GM10266 (cell line): ENCODE data around the gene SYS1.

Source experiments
- DNase-seq: peaks from one replicate; pipeline ENCODE4 v3.0.0; 2012; ENCODE audit errors: extremely low spot score
- CTCF ChIP-seq: IDR thresholded peaks from 2 replicates; pipeline ENCODE4 v1.5.1; 2012; ENCODE audit warnings: mild to moderate bottlenecking, low read depth; ENCODE audit not compliant: control insufficient read depth, insufficient read depth; ENCODE audit errors: missing control alignments

SYS1 gene

GRCh38 chr20:45392733-45393132, 29.8 kb downstream of the SYS1 start:
- DNase-seq: no peak
- no peak for TF ChIP-seq CTCF

GRCh38 chr20:45394221-45395113, 31.5 kb downstream of the SYS1 start:
- TF ChIP-seq CTCF: no peak
- DNase-seq: no peak

- no peak for TF ChIP-seq CTCF
- no peak for DNase-seq
Measured at GRCh38 chr20:45395114-45395415, 32.1 kb downstream of the SYS1 start.

- no peak for DNase-seq
- no peak for TF ChIP-seq CTCF
Measured at GRCh38 chr20:45399018-45399417, 36.1 kb downstream of the SYS1 start.

- no peak for TF ChIP-seq CTCF
- DNase-seq: no peak
Measured at GRCh38 chr20:45400346-45401031, 37.5 kb downstream of the SYS1 start.

- no peak for DNase-seq
- TF ChIP-seq CTCF: no peak
Measured at GRCh38 chr20:45402946-45403345, 40.0 kb downstream of the SYS1 start.

GRCh38 chr20:45404438-45404837, 41.5 kb downstream of the SYS1 start:
- DNase-seq: peak; percentile 21
- TF ChIP-seq CTCF: no peak
